WERI-Rb-1 (cell line): ENCODE data around the gene WNT1.

Experiments
- DNase-seq: peaks from one replicate; pipeline ENCODE4 v3.0.0-alpha.2; 2020
- H3K27ac ChIP-seq: fragments of 250-450 bp; sonication (Bioruptor Pico); 2 replicates; pipeline ENCODE4 v1.5.1; 2020; ENCODE audit warnings: mild to moderate bottlenecking, moderate library complexity
- H3K27me3 ChIP-seq: fragments of 250-450 bp; sonication (Bioruptor Pico); 2 replicates; pipeline ENCODE4 v1.5.1; 2021; ENCODE audit warnings: mild to moderate bottlenecking, low read depth, moderate library complexity; ENCODE audit not compliant: insufficient read depth, severe bottlenecking
- H3K36me3 ChIP-seq: fragments of 250-450 bp; sonication (Bioruptor Pico); 2 replicates; pipeline ENCODE4 v1.5.1; 2020; ENCODE audit warnings: mild to moderate bottlenecking, moderate library complexity
- H3K4me3 ChIP-seq: 2 replicates; pipeline ENCODE4 v1.5.1; 2011; ENCODE audit warnings: low read depth, mild to moderate bottlenecking, control low read depth, low read length
- H3K9me3 ChIP-seq: fragments of 250-450 bp; sonication (Bioruptor Pico); 2 replicates; pipeline ENCODE4 v1.5.1; 2021; ENCODE audit warnings: mild to moderate bottlenecking, moderate library complexity; ENCODE audit not compliant: severe bottlenecking
- CTCF ChIP-seq: IDR thresholded peaks from 2 replicates; pipeline ENCODE4 v1.5.1; 2011; ENCODE audit warnings: low read depth, mild to moderate bottlenecking, control low read depth, inconsistent platforms, low read length

Gene WNT1

GRCh38 chr12:48956279-48957140 lies 21.6 kb upstream of the WNT1 start:
- Histone ChIP-seq H3K4me3 (peak overlapping the region; percentile 85), H3K27ac (peak overlapping the region; percentile 72), H3K27me3 (no peaks in the 10 kb centered on the region), H3K36me3 (peaks cover 19% of the 10 kb centered on the region), H3K9me3 (no peaks in the 10 kb centered on the region)
- TF ChIP-seq CTCF, result no peak
- peak; percentile 93 for DNase-seq

- DNase-seq, result peak; percentile 96
- H3K4me3 ChIP-seq, result peak within 1 kb of the TSS; percentile 85
- H3K9me3 ChIP-seq, result no peaks in the 10 kb centered on the region
- no peak for TF ChIP-seq CTCF
- H3K27me3 ChIP-seq, result no peaks in the 10 kb centered on the region
- peaks cover 18% of the 10 kb centered on the region for H3K36me3 ChIP-seq
- H3K27ac ChIP-seq, result peak within 1 kb of the TSS; percentile 72
Observed at GRCh38 chr12:48957141-48958048, 20.7 kb upstream of the WNT1 start, which contains the start of gene ARF3. Gene ARF3, minus strand, starts transcription at chr12:48957487. Its CDS starts 16,392 bp downstream, at chr12:48941095.

GRCh38 chr12:48958049-48958388 lies 20.1 kb upstream of the WNT1 start:
- no peak for TF ChIP-seq CTCF
- Histone ChIP-seq H3K27ac (peak overlapping the region; percentile 40; the same call in 1 of the 2 replicates), H3K9me3 (no peaks in the 10 kb centered on the region), H3K27me3 (no peaks in the 10 kb centered on the region), H3K4me3 (peak overlapping the region; percentile 85), H3K36me3 (peaks cover 12% of the 10 kb centered on the region)
- DNase-seq, result no peak

- no peaks in the 10 kb centered on the region for H3K27me3 ChIP-seq
- no peak overlapping the region for H3K27ac ChIP-seq
- H3K4me3 ChIP-seq, result no peak overlapping the region
- H3K36me3 ChIP-seq, result peaks cover under 1% of the 10 kb centered on the region; the same call in 1 of the 2 replicates
- no peak for DNase-seq
- no peak for TF ChIP-seq CTCF
- no peaks in the 10 kb centered on the region for H3K9me3 ChIP-seq
Observed at GRCh38 chr12:48960834-48961233, 17.3 kb upstream of the WNT1 start.

GRCh38 chr12:48961331-48961730 lies 16.8 kb upstream of the WNT1 start:
- TF ChIP-seq CTCF, result no peak
- H3K27me3 ChIP-seq, result no peaks in the 10 kb centered on the region
- no peak overlapping the region for H3K27ac ChIP-seq
- H3K36me3 ChIP-seq, result no peaks in the 10 kb centered on the region
- H3K4me3 ChIP-seq, result no peak overlapping the region
- H3K9me3 ChIP-seq, result no peaks in the 10 kb centered on the region
- DNase-seq, result no peak
